HG03571 (cell line): ENCODE measurements around the gene MSI1.

Experiments
- ATAC-seq: cut with Tn5 transposase; IDR thresholded peaks from one replicate; pipeline ENCODE4 v1.9.1; 2021; ENCODE audit not compliant: unreplicated experiment

The MSI1 gene

DNA sequence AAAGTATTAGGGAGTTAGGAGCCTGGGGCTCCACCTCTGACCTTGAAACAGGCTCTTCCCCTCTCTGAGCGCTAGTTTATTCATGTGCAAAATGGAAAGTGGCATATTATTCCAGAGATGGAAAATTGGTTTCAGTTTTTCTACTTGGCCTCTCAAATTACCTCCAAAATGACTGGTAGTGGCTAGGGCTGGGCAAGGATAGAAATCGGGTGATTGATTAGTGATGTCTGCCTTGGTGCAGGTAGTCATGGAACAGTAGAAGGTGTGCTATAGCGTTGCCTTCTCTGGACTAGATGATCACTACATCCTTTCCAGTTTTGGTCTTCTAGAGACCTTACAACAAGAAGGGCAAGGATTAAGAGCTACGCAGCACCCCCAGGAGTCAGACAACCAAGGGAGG, 8.6 kb upstream of the MSI1 start:
- no peak for ATAC-seq

DNA sequence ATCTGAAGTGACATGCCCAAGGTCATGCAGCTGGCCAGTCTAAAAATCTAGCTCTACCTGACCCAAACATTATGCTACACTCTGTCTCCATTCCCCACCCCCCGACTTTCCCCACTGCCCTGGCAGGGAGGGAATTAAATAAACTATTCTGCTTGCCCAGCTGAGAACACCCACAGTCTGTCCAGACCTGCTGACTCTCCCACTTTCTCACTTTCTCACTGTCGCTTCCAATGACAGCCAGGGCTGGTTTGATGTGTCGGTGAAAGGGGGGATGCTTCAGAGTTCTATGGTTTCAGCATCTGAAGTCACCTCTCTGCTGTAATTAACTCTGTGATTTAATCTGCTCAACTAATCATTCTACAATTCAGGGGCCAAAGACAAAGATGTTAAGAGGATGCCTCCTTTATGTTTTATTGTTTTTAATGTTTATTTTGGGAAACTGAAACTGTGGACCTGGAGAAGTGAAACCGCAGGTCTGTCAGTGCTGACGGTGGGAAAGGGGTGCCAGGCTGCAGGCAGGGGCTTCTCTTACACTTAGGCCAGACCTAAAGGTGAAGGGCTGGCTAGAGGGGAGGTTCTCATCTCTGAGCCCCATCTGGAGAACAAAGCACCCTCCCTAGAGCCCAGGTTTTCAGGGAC, 8.1 kb upstream of the MSI1 start:
- ATAC-seq, result no peak

DNA sequence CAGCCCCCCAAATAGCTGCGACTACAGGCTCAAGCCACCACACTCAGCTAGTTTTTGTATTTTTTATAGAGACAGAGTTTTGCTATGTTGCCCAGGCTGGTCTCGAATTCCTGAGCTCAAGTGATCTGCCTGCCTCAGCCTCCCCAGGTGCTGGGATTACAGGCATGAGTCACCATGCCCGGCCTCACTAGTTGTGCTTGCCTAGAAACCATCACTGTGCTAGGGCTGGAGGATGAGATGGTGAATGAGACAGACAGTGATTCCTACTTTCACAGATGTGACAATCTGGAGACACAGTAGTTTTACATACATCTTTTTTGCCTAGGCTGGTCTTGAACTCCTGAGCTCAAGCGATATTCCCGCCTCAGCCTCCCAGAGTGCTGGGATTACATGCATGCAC, 7.5 kb upstream of the MSI1 start:
- no peak for ATAC-seq

DNA sequence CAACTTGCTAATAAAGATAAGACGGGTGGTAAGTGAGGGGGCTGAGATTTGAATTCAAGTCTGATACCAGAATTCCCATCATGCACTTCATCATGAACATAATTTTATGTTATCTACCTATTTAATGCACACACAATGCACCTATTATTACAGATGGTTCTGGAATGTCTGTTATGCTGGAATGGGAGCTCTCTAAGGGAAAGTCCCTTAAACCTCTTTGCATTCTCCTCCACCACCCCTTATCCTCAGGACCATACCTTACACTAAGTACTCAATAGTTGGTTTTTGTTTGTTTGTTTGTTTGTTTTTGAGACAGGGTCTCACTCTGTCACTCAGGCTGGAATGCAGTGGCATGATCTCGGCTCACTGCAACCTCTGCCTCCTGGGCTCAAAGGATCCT, 7.0 kb upstream of the MSI1 start:
- no peak for ATAC-seq

DNA sequence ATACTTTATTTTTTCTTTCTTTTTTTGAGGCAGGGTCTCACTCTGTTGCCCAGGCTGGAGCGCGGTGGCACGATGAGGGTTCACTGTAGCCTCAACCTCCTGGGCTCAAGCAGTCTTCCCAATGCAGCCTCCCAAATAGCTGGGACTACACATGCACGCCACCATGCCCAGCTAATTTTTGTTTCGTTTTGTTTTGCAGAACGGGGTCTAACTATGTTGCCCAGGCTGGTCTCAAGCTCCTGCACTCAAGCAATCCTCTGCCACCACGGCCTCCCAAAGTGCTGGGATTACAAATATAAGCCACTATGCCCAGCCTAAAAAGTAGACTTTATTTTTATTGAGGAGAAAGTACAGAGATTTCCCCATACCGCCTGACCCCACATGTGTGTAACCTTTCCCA, 4.7 kb upstream of the MSI1 start:
- no peak for ATAC-seq

DNA sequence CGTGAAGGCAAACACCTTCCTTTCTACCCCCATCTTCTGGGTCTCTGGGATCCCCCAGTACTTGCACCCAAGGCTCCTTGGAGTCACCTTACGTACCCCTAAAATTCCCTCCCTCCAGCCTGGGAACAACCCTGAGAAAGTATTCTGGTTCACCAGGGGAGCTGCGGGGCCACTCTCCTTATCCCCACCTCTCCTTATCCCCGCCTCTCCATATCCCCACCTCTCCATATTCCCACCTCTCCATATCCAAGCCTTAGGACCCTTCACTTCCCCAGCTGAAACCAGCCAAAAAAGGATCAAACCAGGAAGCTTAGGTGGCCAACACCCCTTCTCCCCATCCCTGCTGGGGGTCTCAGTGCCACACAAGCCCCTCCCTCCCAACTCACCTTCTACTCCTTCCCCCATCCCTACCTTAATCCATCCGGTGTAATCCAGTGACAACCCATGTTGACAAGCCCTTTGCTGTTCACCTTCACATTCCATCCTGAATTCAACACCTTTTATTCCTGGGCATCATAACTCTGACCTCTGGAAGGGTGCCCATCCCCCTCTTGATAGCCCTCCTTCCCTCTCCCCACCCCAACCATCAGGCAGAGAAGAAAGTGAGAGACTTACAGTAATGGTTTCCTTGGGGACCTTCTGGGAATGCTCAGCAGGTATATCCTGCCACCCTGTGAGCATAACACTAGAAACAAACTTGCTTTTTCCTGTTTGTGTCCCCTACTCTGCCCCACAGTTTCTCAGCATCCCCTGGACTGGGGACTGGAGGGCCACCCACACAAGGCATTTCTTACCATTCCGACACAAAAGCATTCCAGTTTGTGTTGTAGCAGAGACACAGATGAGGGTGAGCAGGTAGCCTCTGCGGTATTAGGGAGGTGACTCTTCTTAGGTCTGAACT, 1.6 kb upstream of the MSI1 start:
- ATAC-seq, result no peak

DNA sequence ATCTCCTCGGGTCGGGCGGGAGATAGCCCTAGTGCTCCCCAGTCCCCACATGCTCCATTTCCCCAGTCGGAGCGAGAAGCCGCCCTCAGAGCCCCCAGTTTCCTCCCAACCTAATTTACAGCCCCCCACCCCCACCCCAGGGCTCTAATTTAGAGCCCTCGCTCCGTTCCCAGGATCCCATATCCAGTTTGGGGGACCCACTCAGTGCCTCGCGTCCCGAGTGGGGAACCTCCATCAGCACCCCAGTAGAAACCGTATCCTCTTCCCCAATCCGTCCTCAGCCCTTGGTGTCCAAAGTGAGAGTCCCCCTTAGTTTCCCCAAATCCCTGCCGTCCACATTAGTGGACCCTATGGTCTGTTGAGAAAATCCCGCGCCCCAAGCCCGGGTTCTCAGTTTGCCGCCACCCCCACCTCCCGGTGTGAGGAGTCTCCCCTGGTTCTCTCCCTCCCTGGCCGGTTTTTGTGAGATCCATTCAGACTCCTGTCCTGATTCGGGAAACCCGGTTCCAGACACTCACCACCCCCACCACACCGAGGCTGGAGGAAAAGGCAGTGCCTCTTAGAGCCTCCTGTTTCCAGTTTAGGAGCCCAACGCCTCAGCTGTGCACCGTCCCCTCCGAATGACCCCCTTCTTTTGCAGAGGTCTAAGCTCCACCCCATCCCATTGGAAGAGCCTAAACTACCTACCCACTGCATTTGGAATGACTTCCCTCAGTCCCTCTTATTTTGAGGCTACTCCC, 809 bp upstream of the MSI1 start:
- ATAC-seq, result no peak

DNA sequence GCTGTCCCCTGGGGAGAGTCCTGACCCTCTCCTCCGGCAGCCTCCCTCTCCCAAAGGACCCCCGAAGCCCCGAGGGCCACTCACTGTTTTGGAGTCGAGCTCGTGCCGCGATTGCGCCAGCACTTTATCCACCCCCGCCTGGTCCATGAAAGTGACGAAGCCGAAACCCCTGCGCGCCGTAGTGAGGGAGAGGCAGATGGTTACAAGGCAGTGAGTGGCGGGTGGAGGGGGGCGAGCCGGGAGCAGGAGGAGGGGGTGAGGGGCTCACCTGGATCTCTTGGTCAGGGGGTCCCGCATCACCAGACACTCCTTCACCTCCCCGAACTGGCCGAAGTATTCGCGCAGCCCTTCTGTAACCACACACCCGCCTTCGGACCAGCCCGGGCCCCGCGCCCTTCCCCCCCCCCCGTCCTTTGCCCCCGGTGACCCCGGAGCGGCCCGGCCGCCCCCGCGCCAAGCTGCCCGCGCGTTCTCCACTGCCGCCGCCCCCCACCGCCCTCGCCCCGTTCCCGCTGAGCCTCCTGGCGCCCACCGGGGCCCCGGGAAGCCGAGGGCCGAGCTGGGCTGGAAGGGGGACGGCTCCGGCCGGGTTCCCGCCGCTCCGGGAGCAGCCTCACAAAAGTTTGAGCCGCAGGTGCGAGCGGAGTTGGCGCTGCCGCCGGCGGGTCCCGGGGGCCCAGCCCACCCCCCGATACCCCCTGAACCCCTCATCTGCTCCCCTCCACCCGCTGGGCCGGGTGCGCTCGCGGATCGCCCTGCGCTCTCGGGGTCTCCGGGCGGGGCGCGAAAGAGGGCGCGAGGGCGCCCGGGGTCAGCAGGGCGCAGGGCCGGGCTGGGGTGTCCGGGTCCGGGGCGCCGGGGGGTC, 808 bp downstream of the MSI1 start:
- ATAC-seq, result no peak

DNA sequence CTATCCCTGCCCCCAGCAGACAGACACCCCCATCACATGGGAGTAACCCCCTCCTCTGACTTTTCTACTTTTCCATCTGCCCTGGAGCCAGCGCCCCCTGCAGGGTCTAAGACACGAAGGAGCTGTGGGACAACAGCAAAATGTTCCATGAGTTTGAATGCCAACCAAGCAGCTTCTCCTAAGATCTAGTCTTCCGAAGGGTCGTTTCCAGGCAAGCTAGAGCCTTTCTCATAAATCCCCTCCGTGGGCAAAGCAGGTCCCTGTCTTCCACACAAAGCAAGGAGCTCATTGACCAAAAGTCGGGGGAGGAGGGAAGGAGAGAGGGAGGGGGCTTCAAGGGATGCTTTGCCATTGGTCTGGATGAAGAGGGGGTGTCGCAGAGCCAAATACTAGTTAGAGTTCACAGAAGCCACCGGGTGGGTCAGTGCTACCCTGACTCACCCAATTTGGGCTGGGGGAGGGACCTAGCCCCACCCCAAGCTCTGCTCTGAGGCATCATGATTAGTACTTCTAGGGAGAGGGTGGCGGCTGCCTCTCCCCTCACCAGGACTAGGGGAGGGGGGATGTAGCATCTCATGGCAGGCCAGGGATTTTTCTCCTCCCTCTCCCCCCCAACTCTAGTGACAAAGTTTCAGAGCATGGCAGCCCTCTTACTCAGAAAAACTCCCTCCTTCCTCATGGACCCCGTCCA, 1.6 kb downstream of the MSI1 start:
- no peak for ATAC-seq

DNA sequence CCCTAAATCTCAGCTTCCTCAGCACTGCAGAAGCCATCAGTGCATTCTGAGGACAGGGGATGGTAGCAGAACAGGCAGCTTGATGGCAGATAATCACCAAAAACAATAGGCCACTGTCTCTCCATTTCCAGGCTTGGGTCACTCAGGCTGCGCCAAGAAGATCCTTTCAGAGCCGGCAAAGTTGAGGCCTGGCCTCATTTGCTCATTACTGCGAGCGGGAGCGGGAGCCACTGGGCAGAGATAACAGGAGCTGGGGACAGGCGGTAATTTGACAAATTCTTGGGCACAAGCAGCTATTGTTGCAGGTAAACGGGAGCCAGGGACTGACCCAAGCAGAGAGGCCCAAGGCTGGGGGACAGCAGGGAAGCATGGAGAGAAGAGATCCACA, 2.1 kb downstream of the MSI1 start:
- no peak for ATAC-seq

DNA sequence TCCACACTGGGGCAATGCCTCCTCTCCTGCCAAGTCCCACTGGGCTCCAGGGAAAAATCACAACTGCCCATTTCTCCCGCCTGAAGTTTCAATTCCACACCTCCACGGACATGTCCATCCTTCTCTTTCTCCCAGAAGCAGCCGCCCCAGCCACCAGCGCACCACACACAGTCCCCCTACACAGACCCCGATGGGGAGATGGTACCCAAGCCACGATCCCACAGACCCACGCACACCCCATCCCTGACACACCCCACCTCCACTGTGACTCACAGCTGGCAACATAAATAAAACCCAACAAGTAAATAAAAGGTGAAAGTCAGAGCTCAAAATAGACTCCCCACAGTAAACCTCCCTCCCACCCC, 2.6 kb downstream of the MSI1 start:
- ATAC-seq, result no peak

DNA sequence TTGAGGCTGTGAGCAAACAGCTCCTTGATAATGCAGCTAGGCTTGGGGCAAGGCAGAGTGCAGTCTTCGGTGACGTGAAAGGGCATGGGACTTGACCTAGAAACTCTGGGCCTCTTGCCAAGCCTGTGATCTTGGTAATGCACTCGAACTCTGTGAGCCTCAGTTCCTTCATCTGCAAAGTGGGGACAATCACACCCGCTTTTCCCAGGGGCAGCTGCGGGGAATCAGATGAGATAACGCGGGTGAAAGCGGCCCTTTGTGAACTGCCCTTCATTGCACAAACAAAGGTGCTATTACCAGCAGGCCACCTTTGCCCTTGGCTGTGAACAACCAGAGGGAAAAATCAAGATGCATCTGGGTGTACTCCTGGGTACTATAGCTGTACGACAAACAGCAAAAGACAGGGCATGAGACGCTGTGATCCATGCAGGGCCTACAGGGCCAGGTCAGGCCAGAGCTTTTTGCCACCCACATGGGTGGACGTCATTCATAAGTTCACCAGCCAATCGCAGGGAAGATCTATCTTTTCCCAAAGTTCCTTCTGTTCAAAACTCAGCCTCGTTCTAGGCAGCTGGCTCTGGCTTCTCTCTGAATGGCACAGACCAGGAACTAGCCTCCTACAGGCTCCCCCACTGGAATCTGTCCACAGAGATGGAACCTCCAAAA, 3.2 kb downstream of the MSI1 start:
- no peak for ATAC-seq

DNA sequence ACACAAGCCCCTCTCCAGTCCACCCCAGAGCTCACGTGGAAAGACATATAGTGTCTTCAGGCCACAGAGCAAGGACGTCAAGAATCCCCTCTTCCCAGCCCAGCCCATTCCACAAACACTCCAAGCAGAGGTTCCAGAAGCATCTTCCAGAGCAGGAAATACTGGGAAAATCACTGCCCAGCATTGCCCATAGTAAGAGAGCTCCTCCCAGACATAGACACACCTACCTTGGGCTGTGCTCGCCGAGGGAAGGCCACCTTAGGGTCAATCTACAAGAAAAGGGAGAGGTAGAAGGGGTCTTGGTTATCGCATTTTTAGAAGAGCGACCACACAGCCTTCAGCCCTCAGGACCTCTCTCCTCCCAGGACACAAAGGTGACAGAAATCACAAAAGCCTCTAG, 4.5 kb downstream of the MSI1 start:
- no peak for ATAC-seq

DNA sequence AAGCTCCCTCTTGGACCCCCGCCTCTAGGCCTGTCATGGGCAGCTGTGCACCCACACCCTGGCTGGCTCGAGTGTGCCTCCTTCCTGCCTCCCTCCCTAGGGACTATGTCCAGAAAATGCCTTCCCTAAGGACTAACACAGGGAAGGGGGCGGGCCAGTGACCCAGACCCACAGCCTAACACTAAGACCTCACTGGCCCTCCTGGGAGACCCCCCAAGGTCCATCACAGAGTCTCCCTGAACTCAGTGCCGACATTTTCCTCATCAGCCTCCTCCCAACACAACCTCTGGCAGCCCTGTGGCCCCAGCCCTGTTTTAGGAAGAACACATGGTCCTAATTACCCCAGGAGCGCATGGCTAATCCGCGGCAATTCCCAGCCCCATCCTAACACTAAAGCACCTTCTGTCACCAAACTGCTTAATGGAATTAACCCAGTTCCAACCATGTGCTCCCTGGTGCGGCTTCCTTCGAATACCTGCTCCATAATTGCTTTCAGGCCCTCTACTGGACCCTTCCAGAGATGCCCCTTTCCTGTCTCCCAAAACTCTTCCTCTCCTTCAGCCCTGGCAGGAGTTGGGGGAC, 5.6 kb downstream of the MSI1 start:
- no peak for ATAC-seq

DNA sequence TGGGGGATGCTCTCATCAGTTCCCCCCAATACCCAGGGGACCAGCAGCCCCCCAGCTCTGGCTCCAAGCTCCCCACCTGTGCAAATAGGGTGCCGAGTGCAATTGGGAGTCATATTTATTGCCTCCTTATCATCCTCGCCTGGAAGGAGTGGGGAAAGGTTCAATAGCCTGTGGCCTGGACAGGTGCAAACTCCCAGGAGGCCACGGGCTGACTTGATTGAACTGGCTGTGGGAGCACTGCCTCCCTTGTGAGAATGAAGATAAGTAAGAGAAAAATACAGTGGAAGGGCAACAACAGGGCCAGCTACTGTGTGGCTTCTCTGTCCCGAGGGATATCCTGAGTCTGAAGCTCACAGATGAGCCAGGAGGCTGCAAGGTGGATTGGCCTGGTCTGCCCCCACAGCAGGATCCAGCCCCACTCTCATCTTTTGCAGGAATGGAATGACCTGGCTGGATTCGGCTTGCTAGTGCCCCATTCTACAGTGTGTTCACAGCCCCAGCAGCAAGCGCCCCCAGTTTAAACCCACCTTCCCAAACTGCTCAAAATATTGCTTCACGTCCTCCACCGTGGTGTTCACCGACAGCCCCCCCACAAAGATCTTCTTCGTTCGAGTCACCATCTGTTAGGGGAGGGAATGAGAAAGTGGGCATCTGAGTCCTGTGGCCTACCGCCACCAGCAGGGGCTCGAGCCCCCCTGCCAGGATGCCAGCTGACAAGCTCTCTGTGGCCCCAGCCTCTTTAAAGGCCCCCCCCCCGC, 6.3 kb downstream of the MSI1 start:
- ATAC-seq, result no peak

DNA sequence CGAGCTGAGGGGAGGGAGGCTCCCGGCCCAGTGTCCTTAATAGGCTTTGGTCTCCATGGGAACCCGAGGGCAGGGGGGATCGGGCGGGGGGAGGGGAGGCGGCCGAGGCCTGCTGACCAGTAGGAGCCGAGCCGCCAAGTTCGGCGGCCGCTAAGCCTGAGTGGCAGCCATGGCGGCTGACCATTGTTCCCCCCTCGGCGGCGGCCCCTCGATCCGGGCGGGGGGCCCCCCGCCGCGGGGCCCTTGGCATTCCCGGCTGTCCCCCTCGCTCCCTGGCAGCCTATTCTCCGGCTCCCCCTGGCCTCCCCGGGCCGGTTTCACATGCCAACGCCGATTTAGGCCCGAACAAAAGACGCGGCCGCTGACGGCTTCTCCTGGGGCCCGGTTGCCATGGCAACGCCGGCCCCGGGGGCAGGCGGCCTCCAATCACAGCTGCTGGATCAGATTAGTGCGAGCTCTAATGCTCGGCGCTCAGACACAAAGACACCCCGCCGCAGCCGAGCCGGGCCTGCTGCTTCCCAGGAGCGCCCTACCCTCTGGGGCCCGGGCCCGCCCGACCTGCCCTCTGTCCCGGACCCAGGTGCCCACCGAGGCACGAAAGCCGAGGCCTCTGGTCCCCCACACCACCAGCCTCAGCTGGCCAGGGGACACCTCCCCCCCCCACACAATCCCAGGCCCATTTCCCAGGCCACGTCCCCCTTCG, 7.3 kb downstream of the MSI1 start:
- no peak for ATAC-seq

DNA sequence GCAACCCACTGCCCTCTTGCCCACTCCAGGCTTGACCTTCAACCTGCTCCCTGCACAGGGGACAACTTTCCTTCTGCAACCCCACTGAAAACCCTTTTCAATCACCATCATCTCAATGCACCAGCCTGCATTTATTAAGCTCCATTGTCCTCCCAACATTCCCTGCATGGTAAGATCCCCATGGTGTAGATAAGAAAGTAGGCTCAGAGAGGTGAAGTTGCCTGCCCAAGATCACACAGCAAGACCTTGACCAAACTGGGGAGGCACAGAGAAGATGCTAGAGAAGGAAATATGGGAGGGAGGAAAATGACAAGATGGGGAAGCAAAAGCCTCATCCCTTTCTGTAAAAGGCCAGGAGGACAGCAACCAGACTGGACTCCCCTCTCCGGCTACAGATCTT, 9.8 kb downstream of the MSI1 start:
- ATAC-seq, result no peak

DNA sequence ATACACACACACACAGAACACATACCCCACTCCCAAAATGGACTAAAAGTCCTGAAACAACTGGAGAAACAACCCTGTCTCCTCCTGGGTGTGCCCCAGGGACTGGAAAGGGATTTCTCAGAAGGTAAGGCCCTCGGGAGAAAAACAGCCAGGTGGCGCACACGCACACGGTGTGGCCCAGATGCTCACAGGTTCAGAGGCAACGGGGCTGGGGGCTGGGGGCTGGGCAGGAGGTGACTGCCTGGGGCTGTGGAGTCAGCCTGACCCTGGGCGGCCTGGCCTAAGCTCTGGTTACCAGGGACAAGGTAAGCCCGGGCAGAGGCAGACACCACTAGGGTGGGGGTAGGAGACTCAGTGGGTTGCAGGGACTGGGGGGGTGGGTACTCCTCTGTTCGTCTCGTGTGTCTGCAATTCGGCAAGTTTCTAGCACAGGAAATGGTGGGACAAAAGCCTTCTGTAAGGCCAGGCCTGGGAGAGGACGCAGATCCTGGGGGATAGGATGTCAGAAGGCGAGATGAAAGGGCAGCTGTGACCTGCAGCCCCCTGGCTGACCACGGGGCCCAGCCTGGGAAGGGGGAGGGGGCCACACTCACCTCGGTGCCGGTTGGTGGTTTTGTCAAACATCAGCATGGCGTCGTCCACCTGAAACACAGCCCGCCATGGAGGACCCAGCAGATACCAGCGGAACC, 10.4 kb downstream of the MSI1 start:
- no peak for ATAC-seq
